ENCODE results near the gene LPCAT1. TPM values are rescaled to one million over a fixed set of nuclear protein-coding genes. Genes with fewer than 3 reads are reported as not detected.

Gene LPCAT1
- total RNA-seq, 1 donor from 2014 or later = 41.9 TPM

DNA sequence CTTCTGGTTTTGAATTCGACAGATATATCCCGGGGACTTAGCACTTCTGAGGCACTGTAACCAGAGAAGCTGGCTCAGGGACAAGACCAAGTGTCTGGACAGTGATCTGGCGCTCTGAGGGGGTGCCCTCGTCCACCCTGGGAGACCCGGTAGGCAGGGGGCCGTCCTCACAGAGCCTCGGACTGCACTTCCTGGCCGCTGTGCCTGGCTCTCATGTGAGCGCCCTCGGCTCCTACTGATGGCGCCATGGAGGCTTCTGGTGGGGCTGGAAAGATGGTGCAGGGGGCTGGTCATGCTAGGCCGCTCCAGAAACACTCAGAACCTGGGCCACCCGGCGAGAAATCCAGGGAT lies 59.7 kb downstream of the LPCAT1 start:
- Mint-ChIP-seq H3K27ac (ENCODE audit: unreplicated experiment) (no peak overlapping the region), H3K36me3 (ENCODE audit: low read depth, unreplicated experiment) (peaks cover 37% of the 10 kb centered on the region), H3K4me1 (ENCODE audit: low read depth, unreplicated experiment) (no peaks in the 10 kb centered on the region), H3K4me3 (ENCODE audit: unreplicated experiment) (no peak overlapping the region), H3K9me3 (ENCODE audit: unreplicated experiment) (peaks cover 5% of the 10 kb centered on the region), H3K27me3 (ENCODE audit: low read depth, unreplicated experiment) (no peaks in the 10 kb centered on the region)
- Histone ChIP-seq H3K79me2 (ENCODE audit: insufficient read depth, low read length) (no peaks in the 10 kb centered on the region), H3K27me3 (ENCODE audit: insufficient read depth, low read length) (no peaks in the 10 kb centered on the region), H2AFZ (ENCODE audit: low read depth, low read length) (no peak overlapping the region), H3K4me2 (ENCODE audit: low read length) (no peak overlapping the region), H3K4me3 (ENCODE audit: insufficient read depth, low read depth, low read length) (no peak overlapping the region), H3K9me3 (ENCODE audit: insufficient read depth, low read depth, low read length) (no peaks in the 10 kb centered on the region), H3K36me3 (ENCODE audit: insufficient read depth, low read length) (peaks cover 13% of the 10 kb centered on the region), H3K4me1 (ENCODE audit: insufficient read depth, low read length) (no peaks in the 10 kb centered on the region), H3K27ac (ENCODE audit: low read depth, low read length) (no peak overlapping the region), H3K9ac (ENCODE audit: low read length) (no peak overlapping the region), H4K20me1 (ENCODE audit: insufficient read depth, low read length) (peaks cover 19% of the 10 kb centered on the region)
- DNase-seq (ENCODE audit: low read depth) = no peak
- no peak for FAIRE-seq
- no peak for TF ChIP-seq EZH2 (IDR thresholded peaks at IDR 0.05; ENCODE audit: insufficient read depth, low read length)
- no peak for TF ChIP-seq CTCF (IDR thresholded peaks at IDR 0.05; ENCODE audit: insufficient read depth, low read depth, low read length)

DNA sequence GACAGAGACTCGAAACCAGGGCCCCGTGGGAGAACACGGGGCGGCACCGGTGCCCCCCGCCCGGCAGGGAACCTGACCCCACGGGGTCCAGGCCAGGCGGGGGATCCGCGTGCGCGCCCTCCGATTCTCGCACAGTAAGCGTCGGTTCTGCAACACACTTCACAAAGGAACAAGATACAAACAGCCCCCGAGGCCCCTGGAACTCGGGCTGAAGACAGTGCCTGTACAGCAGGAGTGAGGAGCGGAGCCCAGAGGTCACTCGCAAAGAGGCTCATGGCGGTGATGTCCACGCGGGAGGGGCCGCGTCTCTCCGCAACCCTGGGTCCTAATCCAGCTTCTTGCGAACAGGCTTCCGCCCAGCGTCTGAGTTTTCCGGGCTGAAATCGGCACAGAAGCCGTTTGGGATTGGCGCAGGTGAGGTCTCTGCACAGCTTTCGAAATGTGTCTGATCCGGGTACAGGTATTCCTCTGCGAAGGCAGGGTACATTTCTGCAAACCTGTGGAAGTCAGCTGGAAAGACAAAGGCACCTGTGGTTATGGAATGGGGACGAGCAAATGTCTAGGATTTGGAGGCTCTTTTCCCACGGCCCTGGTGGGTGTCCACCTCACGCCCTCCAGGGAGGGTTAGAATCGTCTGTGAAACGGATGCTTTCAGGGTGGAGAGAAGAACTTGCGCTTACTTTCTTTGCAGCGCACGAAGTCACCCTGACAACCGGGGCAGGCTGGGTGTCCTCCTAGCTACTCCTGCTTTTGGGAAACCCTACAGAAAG lies 60.2 kb downstream of the LPCAT1 start:
- DNase-seq (ENCODE audit: low read depth) (no peak), FAIRE-seq (no peak)
- no peak overlapping the region for H3K4me2 ChIP-seq (ENCODE audit: low read length)
- H3K36me3 ChIP-seq (ENCODE audit: insufficient read depth, low read length) = peaks cover 13% of the 10 kb centered on the region
- H2AFZ ChIP-seq (ENCODE audit: low read depth, low read length) = no peak overlapping the region
- Mint-ChIP-seq H3K27ac (ENCODE audit: unreplicated experiment) (no peak overlapping the region), H3K9me3 (ENCODE audit: unreplicated experiment) (peaks cover 5% of the 10 kb centered on the region), H3K36me3 (ENCODE audit: low read depth, unreplicated experiment) (peaks cover 37% of the 10 kb centered on the region), H3K27me3 (ENCODE audit: low read depth, unreplicated experiment) (no peaks in the 10 kb centered on the region), H3K4me1 (ENCODE audit: low read depth, unreplicated experiment) (no peaks in the 10 kb centered on the region), H3K4me3 (ENCODE audit: unreplicated experiment) (no peak overlapping the region)
- peaks cover 14% of the 10 kb centered on the region for H4K20me1 ChIP-seq (ENCODE audit: insufficient read depth, low read length)
- H3K4me3 ChIP-seq (ENCODE audit: insufficient read depth, low read depth, low read length) = no peak overlapping the region
- no peak overlapping the region for H3K9ac ChIP-seq (ENCODE audit: low read length)
- TF ChIP-seq EZH2 (IDR thresholded peaks at IDR 0.05; ENCODE audit: insufficient read depth, low read length) (no peak), CTCF (IDR thresholded peaks at IDR 0.05; ENCODE audit: insufficient read depth, low read depth, low read length) (no peak)
- no peaks in the 10 kb centered on the region for H3K79me2 ChIP-seq (ENCODE audit: insufficient read depth, low read length)
- no peak overlapping the region for H3K27ac ChIP-seq (ENCODE audit: low read depth, low read length)
- no peaks in the 10 kb centered on the region for H3K4me1 ChIP-seq (ENCODE audit: insufficient read depth, low read length)
- H3K27me3 ChIP-seq (ENCODE audit: insufficient read depth, low read length) = no peaks in the 10 kb centered on the region
- peaks cover 2% of the 10 kb centered on the region for H3K9me3 ChIP-seq (ENCODE audit: insufficient read depth, low read depth, low read length)

GRCh38 chr5:1462358-1462757 lies 61.4 kb downstream of the LPCAT1 start:
- peaks cover 43% of the 10 kb centered on the region for H3K36me3 Mint-ChIP-seq (ENCODE audit: low read depth, unreplicated experiment)

More at GRCh38 chr5:1462358-1462757, 61.4 kb downstream of the LPCAT1 start:
- Histone ChIP-seq H3K79me2 (ENCODE audit: insufficient read depth, low read length) (no peaks in the 10 kb centered on the region), H3K4me3 (ENCODE audit: insufficient read depth, low read depth, low read length) (no peak overlapping the region), H3K4me2 (ENCODE audit: low read length) (no peak overlapping the region), H3K27ac (ENCODE audit: low read depth, low read length) (no peak overlapping the region), H3K36me3 (ENCODE audit: insufficient read depth, low read length) (peaks cover 13% of the 10 kb centered on the region), H3K4me1 (ENCODE audit: insufficient read depth, low read length) (no peaks in the 10 kb centered on the region), H3K9me3 (ENCODE audit: insufficient read depth, low read depth, low read length) (peaks cover 10% of the 10 kb centered on the region), H2AFZ (ENCODE audit: low read depth, low read length) (no peak overlapping the region), H4K20me1 (ENCODE audit: insufficient read depth, low read length) (peaks cover 11% of the 10 kb centered on the region), H3K27me3 (ENCODE audit: insufficient read depth, low read length) (no peaks in the 10 kb centered on the region), H3K9ac (ENCODE audit: low read length) (no peak overlapping the region)
- Mint-ChIP-seq H3K4me3 (ENCODE audit: unreplicated experiment) (no peak overlapping the region), H3K9me3 (ENCODE audit: unreplicated experiment) (peaks cover 5% of the 10 kb centered on the region), H3K4me1 (ENCODE audit: low read depth, unreplicated experiment) (no peaks in the 10 kb centered on the region), H3K27me3 (ENCODE audit: low read depth, unreplicated experiment) (no peaks in the 10 kb centered on the region), H3K27ac (ENCODE audit: unreplicated experiment) (no peak overlapping the region)
- no peak for FAIRE-seq
- no peak for TF ChIP-seq CTCF (IDR thresholded peaks at IDR 0.05; ENCODE audit: insufficient read depth, low read depth, low read length)
- no peak for DNase-seq (ENCODE audit: low read depth)
